COLO829 (cell line): ENCODE measurements around the gene CNDP1.
A peak's percentile ranks its signal among the peaks of the same experiment; 100 is the strongest.
"Not testable (repeated sequence)": the region's sequence is repeated elsewhere in the genome, so short reads cannot be mapped to it uniquely, and the experiment has no call there.

Experiments
- DNase-seq: peaks from one replicate; pipeline ENCODE4 v3.0.0; 2012; ENCODE audit warnings: low spot score

The CNDP1 gene

DNA sequence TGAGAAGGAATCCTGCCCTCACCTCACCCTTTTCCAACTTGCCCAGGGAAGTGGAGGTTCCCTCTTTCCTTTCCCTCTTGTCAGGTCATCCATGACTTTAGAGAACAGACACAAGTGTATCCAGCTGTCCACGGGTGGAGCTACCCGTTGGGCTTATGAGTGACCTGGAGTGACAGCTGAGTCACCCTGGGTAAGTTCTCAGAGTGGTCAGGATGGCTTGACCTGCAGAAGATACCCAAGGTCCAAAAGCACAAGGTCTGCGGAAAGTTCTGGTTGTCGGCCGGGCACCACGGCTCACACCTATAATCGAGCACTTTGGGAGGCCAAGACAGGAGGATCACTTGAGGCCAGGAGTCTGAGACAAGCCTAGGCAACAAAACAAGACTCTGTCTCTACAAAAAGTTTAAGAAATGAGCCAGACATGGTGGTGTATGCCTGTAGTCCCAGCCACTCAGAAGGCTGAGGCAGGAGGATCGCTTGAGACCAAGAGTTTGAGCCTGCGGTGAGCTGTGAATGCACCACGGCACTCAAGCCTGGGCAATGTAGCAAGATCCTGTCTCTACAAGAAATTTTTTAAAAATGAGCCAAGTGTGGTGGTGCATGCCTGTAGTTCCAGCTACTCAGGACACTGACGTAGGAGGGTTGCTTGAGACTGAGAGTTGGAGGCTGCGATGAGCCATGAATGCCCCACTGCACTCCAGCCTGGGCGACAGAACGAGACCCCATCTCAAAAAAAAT lies 14.0 kb upstream of the CNDP1 start:
- DNase-seq = no peak

DNA sequence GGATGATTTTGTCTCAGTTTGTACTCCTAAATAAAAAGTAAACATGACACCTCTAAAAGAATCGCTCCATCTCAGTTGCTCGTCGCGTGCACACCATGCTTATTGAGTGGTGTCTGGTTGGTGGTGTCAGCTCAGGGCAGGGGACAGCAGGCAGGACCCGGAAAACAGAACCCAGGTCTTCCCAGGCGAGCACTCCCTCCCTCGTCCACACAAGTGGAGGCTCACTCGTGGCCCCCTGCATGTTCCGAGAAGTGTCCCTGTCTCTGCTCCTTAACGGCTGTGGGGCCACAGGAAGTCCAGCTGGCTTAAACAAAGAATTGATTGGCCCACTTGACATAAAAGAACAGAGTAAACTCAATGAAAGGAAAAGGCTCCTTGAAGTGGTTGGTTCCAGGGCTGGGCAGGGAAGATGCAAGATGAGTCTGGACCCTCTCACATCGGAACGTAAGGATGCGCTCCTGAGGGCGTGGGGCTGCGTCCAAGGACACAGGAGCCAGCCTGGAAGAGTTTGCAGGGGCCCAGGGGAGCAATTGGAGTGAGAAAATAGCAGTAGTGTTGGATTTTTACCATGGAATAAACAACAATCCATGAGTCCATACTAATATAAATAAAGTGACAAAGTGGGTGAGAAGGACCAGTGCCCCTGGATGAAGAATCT lies 13.1 kb upstream of the CNDP1 start:
- no peak for DNase-seq

DNA sequence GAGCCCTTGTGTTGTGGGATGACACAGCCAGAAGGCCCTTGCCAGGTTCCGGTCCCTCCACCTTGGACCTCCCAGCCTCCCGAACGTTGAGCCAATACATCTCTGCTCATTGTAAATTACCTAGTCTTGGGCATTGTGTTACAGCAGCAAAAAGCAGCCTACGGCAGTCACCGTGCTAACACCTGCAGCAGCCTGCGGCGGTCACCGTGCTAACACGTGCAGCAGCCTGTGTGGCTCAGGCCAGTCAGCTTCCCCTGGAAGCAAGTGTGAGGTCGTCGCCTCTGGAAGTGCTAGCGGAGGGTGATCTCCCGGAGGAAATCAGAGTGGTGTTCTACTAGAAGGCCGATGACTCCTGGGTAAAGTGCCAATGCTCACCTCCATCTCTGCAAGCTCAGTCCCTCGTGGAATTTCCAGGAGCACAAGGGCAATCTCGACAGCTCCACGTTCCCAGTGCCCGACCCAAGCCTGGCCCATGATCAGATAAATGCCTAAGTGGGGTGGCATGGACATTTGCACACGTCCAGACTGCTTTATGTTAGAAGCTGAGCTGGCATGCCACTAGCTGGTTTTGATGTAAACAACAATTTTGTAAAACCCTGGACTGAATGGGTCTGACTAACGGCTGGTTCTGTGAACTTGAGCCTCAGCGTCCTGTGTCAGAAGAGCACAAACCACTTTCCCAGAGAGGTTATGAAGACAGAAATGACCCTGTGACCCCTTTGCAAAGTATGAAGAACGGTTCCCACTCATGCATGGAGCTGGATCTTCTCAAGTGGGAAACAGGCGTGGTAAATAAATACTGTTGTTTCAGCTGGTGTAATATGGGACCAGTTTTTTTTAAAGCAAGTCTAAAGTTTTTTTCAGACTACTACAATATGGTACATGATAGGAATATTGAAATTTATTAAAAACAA lies 11.4 kb upstream of the CNDP1 start:
- no peak for DNase-seq

DNA sequence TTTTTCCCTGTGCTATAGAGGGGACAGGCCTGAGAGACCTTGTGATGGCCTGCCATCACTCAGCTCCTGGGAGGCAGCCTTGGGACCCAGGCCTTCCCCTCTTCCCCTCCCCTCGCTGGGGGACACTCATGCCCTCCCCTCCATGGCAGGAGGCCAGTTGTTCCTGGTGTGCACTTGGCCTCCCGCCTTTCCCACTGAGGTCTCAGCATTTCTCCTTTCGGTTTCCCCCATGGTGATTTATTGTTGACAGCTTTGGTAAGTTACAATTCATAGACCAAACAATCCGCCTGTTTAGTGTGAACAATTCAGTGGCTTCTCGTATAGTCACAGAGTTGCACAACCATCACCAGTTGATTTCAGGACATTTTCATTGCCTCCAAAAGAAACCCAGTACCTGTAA lies 10.2 kb upstream of the CNDP1 start:
- no peak for DNase-seq

DNA sequence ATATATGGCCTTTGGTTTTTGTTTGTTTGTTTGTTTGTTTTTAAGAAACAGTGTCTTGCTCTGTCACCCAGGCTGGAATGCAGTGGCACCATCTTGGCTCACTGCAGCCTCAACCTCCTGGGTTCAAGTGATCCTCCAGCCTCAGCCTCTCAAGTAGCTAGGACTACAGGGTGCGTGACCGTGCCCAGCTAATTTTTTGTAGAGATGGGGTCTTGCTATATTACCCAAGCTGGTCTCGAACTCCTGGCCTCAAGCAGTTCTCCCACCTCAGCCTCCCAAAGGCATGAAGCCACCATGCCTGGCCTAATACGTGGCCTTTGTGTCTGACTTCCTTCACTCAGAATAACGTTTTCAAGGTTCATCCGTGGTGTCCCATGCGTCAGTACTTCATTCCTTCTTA lies 9.4 kb upstream of the CNDP1 start:
- DNase-seq = not testable (repeated sequence)

DNA sequence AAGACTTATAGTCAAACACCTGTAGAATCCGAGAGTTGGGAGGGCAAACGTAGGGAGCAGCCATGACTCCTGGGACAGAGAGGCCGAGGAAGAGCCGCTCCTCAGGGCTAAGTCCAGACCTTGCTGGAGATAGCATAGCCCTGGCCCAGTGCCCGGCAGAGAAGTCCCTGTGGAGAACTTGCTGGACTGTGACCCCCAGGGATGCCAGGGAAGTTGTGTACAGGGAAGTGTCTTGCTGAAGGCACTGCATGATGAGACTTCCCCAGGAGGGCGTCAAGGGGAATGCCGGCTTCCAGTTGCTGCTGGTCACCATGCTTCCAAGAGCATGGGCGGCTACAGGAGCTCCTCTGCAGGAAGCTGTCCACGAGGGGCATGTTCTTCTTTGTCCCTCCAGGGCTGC lies 8.6 kb upstream of the CNDP1 start:
- no peak for DNase-seq

DNA sequence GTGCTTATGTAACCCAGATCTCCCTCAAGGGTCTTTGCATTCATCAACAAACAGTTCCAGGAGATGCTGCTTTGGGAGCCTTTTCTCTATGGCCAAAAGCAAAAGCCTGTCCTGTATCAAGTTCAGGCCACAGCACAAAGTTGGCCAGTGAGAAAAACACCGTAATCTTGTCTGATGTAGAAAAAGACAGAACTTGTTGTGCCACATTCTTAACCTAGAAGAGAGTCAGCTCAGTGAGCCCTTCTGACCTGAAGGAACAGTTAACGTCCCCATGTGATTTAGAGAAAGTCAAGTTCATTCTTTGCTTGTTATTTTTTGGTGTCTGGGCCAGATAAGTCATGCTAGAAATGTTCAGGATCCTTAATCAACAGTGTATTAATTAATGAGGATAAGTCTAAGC lies 7.8 kb upstream of the CNDP1 start:
- no peak for DNase-seq

DNA sequence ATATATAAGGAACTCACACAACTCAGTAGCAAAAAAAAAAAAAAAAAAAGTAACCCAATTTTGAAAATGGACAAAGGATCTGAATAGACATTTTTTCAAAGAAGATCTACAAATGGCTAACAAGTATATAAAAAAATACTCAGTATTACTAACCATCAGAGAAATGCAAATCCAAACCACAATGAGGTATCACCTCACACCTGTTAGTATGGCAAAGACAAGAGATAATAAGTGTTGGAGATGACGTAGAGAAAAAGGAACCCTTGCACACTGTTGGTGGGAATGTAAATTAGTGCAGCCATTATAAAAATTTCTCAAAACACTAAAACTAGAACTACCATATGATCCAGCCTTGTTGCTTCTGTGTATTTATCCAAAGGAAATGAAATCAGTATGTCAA lies 5.8 kb upstream of the CNDP1 start:
- DNase-seq = no peak

DNA sequence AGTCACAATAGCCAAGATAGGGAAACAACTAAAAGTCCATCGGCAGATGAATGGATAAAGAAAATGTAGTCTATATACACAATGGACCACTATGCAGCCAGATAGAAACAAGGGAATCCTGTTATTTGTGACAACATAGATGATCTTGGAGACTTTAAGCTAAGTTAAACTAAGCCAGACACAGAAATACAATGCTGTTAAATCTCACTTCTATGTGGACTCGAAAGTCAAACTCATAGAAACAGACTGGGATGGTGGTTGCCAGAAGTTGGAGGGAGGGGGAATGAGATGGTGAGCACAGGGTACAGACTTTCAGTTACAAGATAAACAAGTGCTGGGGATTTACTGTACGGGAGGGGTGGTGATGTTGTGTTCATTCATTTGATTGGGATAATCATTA lies 5.4 kb upstream of the CNDP1 start:
- DNase-seq = no peak

DNA sequence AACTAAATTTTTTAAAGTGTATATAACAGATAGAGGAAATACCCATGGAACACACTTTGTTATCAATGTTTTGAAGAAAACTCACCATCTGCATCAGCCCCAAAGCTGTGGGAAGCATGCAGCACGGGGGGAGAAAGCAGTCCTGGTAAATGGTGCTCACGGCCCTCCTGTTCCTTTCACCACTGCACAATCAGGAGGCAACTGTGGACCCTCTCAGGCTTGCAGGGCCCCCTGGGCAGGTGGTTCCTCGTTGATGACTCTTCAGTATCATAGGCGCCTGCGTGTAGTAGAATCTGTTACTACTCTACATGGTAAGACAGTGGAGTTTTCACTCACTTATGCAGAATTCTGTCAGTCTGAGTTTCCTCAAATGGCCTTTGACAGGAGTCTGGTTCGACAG lies 4.9 kb upstream of the CNDP1 start:
- DNase-seq = no peak

DNA sequence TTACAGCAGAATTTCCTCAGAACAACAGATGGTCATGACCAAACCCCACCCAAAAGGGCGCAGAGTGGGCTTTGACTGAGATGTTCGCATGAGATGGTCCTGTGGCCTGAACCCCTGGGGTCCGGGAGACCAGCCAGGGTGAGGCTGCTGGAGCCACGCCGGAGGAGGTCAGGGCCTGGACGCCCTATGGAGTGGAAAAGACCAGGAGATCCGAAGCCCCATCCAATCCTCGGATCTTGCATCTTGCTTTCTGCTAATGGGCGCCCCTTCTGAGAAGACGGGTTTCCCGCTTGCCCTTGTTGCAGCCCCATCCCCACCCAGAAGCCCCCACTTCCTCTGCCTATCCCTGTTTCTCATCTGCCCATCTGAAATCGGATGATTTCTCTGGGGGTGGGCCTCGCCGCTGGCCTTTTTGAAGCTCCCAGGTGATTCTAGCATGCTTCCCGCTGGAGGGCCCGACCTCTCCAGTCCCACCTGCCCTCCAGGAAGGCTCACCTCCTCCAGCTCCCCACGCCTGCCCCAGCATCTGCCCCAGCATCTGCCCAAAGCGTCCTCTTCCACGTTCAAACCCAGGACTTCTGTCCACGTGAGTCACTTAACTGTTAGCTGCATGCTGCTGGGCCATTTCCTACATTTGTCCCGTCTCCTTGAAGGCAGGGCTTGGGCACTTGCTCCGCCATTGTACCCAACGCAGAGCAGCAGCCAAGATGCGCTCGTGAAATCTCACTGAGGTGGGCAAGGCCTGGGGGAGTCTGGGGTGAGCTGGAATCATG lies 4.3 kb upstream of the CNDP1 start:
- no peak for DNase-seq

DNA sequence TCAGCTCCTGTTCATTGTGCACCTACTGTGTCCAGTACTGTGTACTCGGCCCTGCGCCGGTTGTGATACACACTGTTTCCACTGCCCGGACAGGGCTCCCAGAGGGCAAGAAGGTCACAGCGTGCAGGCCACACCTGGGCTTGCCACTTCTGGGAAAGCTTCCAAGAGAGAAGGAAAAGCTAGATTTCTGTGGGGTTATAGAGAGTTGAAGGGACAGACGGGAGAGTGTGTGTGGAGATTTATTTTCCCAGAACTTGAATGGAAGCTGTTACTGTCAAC lies 3.8 kb upstream of the CNDP1 start:
- no peak for DNase-seq

DNA sequence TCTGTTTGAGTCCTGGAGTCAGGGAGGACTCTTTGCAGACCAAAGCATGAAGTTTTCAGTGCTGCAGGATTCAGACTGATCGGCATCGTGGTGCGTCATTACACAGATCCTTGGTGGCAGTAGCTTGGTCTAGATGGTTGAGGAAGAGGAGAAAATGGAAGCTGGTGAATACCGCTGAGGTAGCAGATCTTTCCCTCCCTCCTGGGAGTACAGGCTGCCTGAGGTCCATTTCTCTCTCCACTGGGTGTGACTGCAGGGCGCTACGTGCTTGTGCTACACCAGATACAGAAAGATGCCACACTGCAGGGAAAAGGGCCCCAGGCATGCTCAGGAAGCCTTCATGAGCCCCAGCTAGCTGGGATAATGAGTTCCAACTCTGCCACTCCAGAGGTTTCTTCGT lies 3.3 kb upstream of the CNDP1 start:
- DNase-seq = no peak

DNA sequence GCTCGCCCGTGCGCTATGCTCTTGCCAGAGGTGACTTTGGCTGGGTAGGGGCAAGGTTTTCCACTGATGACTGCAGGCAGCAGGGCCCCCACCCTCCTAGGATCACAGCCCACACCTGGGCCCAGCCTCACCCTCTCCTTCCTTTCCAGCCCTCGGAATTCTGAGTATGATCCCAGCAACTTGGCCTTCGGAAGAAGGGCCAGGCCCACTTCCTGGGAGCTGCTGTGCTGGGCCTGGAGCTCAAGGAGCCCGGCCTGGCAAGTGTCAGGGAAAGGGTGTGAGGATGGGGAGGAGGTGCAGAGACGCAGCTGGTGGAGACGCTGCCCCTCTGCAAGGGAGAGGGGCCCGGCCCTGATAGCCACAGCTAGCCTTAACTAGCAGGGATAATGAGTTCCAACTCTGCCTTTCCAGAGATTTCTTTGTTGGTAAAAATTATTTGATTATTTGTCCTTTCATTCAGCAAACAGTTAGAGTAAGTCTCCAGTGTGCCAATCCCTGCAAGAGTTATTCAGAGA lies 1.7 kb upstream of the CNDP1 start:
- no peak for DNase-seq

DNA sequence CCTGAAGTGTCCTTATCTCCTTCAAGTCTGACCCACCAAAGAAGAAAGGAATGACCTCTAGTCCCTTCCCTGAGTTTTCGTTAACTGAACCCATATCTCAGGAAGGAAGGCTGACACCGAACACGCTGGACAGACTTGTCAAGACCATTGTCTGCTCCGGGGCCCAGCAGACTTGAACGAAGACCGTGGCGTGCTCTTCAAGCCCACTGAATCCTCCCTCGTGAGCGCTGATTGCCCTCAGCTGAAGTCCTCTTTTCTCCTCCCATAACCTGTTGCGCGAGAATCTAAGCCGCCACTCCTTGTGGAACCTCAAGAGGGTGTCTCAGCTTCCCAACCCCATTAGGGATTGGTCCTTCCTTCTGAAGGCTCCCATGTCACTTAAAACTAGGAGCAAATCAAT lies 634 bp upstream of the CNDP1 start:
- no peak for DNase-seq

DNA sequence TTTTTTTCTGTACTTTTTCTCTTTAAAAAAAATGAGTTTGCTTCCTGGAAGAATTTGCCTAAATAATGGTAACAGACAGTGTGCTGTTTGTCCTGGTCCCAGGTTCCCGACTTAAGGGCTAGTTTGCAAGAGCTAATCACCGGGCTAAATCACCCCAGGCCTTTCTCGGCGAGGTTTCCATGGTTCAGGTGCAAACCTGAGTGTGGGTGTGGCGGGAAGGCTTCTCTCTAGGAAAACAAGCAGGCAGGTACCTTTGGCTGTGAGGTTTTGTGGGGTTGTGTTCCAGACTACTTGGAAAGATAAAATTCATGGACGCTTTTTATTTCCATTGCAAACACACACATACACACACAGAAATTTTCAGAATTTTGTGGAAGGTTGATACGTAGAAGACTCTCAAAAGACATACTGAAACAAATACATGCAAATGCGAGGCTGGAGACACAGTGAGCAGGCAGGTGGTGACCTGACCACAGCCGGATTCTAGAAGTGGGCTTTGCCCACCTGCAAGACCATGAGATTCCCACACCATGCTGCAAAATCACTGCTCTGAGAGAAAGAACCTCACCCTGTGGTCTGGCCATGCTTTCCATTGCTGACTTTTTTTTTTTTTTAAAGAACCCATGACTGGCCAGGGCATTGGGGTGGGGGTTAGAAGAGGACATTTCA lies 815 bp downstream of the CNDP1 start:
- no peak for DNase-seq

DNA sequence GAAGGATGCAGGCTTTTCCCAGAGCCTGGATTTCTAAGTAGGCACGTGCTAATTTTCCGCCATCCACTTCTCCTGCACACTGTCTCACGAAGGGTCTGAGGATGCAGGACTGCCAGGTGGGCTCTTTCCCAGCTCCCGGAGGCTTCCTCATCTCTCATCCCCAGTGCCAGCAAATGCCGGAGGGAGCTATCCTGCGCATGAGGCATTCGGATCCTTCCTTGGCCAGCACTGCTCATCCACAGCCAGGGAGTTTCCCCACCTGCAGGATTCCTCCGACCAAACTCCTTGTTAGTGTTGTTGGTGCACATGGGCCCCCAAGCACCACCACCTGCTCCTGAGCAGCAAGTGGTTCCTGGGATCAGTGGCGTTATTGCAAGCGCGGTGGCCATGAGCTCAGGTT lies 5.0 kb downstream of the CNDP1 start:
- no peak for DNase-seq

DNA sequence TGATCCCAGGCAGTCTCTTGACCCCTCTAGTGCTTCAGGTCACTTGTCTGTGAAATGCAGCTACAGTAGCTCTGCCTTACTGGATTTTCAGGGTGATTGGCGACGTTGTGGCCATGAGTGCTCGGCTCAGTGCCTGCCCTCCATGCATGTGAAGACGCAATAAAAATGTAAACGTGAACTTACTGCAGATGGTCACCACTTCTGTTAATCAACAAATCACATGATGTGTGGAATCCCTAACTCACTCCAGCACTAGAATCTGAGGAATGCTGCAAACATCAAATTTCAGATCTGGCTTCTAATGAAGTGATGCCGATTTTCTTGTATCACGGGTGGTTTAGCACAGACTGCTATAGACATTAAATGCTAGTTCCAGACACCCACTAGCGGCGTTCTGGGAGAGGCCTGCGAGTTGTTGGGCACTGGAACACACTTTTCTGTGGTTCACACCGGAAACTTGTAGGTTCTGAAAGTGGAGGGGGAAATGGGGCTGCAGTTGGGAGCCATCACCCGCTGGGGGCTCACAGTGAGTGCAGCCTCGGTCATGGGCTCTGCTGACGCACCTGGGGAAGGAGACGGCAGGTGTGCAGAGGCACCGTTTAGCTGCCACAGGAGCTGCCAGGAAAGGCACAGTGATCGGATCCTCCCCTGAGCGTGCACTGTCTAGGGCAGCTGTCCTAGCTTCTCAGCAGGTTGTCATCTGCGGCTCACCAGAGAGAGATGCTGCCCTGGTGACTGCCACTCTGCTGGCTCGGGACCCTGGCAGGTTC lies 6.5 kb downstream of the CNDP1 start:
- DNase-seq = no peak

DNA sequence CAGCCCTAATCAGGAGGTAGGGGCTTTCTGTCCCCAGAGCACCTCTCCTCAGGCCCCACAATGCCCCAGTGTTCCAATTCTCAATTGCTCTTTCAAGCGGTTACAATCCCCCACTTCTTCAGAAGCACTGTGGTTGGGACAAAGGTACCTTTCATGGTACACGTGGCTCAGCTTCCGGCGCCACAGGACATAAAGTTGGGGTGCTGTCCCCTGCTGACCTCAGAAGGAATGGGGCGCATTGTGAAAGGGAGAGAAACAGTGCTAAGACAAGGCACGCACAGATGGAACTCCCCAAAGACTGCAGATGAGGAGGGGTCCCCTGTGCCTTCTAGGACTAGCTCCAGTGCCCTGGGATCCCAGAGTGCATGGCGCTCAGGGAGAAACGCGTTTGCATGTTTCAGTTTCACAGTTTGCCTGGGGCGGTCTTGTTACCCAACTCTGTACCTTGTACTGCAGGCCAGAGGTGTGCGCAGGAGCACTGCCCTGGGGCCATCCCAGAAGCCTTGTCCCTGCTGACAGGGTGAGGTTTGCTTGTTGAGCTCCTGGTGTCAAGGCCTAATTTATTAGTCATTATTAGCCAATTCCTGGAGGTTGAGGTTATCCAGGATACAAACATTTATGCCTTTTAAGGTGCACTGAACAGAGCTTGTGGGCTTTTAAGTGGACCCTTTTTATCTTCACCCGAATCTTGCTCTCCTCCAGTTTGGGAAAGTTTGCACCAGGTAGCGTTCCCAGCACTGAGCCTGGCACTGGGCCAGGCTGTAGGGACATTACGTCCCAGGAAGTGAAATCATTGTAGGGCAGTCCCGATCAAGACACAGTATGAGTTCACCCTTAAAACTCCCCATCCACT lies 7.6 kb downstream of the CNDP1 start:
- DNase-seq = peak; percentile 32

DNA sequence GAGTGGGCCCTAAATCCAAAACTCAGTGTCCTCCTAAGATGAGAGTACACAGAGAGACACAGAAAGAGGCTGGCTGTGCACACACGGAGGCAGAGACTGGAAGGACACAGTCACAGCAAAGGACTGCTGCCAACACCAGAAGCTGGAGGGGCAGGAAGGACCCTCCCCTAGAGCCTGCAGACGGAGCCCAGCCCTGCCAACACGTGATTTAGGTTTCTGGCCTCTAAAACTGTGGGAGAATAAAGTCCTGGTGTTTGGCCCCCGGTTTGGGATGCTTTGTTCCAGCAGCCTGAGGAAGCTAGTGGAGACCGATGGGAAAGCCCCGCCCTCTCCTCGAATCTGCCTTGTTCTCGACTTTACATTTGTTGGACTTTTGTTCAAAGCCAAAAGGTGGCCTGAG lies 10.6 kb downstream of the CNDP1 start:
- DNase-seq = no peak
